ENCODE results near the gene ZNF773. TPM values are rescaled to one million over a fixed set of nuclear protein-coding genes. Genes with fewer than 3 reads are reported as not detected.
A peak's percentile ranks its signal among the peaks of the same experiment; 100 is the strongest.
"Not testable (repeated sequence)": the region's sequence is repeated elsewhere in the genome, so short reads cannot be mapped to it uniquely, and the experiment has no call there.

ZNF773 gene
- 4.7 TPM for polyA plus RNA-seq (2012; ENCODE audit: insufficient read depth, insufficient read length, low read depth)

- DNase-seq: peak; percentile 96
- H3K4me1 ChIP-seq, H3K9me3 ChIP-seq, H3K36me3 ChIP-seq, H3K27me3 ChIP-seq: not testable (repeated sequence)
- peak within 1 kb of the TSS; percentile 69 for H3K4me3 ChIP-seq (ENCODE audit: low read depth, low read length)
Measured at GRCh38 chr19:57499680-57500395, at the start of gene ZNF773. TSS of gene ZNF773 (plus strand) at chr19:57499938. CDS start at chr19:57500081, 143 bp downstream.

- no peak for TF ChIP-seq CTCF (IDR thresholded peaks at IDR 0.05; ENCODE audit: low read depth, low read length)
- no peaks in the 10 kb centered on the region for H3K27me3 ChIP-seq
- no peaks in the 10 kb centered on the region for H3K36me3 ChIP-seq
- no peaks in the 10 kb centered on the region for H3K9me3 ChIP-seq
- no peak overlapping the region for H3K4me3 ChIP-seq (ENCODE audit: low read depth, low read length)
- no peak for DNase-seq
- H3K4me1 ChIP-seq: no peaks in the 10 kb centered on the region
Measured at GRCh38 chr19:57452307-57452706, 47.4 kb upstream of the ZNF773 start.

DNA sequence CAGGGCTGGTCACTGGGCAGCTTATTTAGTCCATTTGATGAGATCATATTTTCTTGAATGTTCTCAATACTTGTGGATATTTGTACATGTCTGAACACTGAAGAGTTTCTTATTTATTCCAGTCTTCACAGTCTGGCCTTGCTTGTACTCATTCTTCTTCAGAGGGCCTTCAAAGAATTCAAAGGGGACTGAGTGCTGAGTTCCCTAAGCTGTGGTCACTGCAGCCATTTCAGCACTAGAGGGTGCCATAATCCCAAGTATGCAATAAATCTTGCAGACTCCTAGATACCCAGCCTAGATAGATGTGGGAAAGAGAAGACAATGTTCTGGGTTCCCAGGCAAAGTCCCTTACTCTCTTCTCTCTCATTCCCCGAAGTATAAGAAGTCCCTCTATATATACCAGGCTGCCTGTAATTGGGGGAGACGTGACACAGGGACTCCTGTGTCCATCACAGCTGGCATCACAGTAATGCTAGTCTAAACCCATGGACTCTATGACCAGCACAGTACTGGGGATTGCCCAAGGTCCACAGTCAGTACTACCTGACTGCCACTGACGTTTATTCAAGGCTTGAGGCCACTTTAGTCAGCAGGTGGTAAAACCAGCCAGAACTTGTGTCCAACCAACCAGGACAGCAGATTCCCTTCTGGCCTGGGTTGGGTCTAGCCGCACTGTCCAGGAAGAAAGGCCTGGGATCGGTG lies 33.9 kb upstream of the ZNF773 start:
- DNase-seq: peak; percentile 36
- Histone ChIP-seq H3K27me3 (no peaks in the 10 kb centered on the region), H3K9me3 (no peaks in the 10 kb centered on the region), H3K36me3 (no peaks in the 10 kb centered on the region; the same call in none of the 2 replicates), H3K4me1 (no peaks in the 10 kb centered on the region), H3K4me3 (ENCODE audit: low read depth, low read length) (no peak overlapping the region)
- TF ChIP-seq CTCF (IDR thresholded peaks at IDR 0.05; ENCODE audit: low read depth, low read length): peak; percentile 74

GRCh38 chr19:57466489-57466888 lies 33.2 kb upstream of the ZNF773 start:
- no peak for DNase-seq
- Histone ChIP-seq H3K4me1 (no peaks in the 10 kb centered on the region), H3K36me3 (no peaks in the 10 kb centered on the region; the same call in none of the 2 replicates), H3K9me3 (no peaks in the 10 kb centered on the region; the same call in 1 of the 2 replicates), H3K4me3 (ENCODE audit: low read depth, low read length) (no peak overlapping the region), H3K27me3 (no peaks in the 10 kb centered on the region)
- TF ChIP-seq CTCF (IDR thresholded peaks at IDR 0.05; ENCODE audit: low read depth, low read length): no peak

GRCh38 chr19:57473646-57474045 lies 26.1 kb upstream of the ZNF773 start:
- no peak for DNase-seq
- Histone ChIP-seq H3K4me1 (no peaks in the 10 kb centered on the region), H3K27me3 (no peaks in the 10 kb centered on the region), H3K9me3 (peaks cover 17% of the 10 kb centered on the region), H3K36me3 (peaks cover 43% of the 10 kb centered on the region), H3K4me3 (ENCODE audit: low read depth, low read length) (no peak overlapping the region)
- no peak for TF ChIP-seq CTCF (IDR thresholded peaks at IDR 0.05; ENCODE audit: low read depth, low read length)

GRCh38 chr19:57477191-57478008 lies 22.3 kb upstream of the ZNF773 start, which contains the start of gene ZNF772:
TSS of gene ZNF772 (minus strand) at chr19:57477566. CDS start at chr19:57477309, 257 bp downstream.
- H3K36me3 ChIP-seq: peaks cover 41% of the 10 kb centered on the region
- DNase-seq: peak; percentile 93

DNA sequence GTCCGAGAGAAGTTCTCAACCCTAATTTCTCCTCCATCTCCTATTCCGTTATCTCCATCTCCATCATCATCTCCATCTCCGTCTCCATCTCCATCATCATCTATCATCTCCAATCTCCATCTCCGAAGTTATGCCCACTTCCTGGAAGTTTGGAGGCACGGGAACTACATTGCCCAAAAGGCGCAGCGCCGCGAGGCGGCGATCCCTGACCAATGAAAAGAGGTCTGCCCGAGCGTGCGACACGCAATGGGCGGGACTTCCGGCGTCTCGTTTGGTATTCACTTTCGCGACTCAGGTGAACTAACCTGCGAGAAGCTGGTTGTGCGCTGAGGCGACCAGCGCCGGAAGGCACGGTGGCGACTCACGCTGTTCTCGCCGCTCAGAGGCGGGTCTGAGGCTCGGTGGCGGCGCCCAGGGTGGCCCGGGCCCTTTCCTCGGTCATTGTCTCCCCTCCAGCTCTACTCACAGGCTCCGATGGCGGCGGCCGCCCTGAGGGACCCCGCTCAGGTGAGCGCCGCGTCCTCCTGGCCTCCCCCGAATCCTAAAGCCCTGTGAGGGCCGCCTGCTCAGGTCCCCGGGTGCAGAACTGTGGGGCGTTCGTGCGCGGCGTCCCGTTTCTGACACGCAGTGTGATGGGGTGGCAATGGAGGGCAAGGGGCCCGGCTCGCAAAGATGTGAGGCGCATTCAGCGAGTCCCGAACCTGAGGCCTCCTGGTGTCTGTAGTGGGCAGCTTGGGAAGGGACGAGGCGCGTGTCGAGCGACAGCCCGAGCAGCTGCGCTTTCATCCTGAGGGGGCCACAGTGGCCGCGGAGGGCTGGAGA lies 12.1 kb upstream of the ZNF773 start, which contains the start of gene ZNF419:
Gene ZNF419, plus strand, starts transcription at position 274 of the 822 bp plus-strand sequence. Its CDS starts 201 bp downstream, at position 475.
- H3K4me3 ChIP-seq (ENCODE audit: low read depth, low read length): peak within 1 kb of the TSS; percentile 88
- H3K4me1 ChIP-seq, H3K27me3 ChIP-seq, H3K36me3 ChIP-seq, H3K9me3 ChIP-seq: not testable (repeated sequence)
- peak; percentile 87 for DNase-seq

More at GRCh38 chr19:57477191-57478008, 22.3 kb upstream of the ZNF773 start, which contains the start of gene ZNF772:
- Histone ChIP-seq H3K9me3 (peaks cover 17% of the 10 kb centered on the region; the same call in 1 of the 2 replicates), H3K4me1 (no peaks in the 10 kb centered on the region), H3K27me3 (no peaks in the 10 kb centered on the region), H3K4me3 (ENCODE audit: low read depth, low read length) (peak within 1 kb of the TSS; percentile 86)
- TF ChIP-seq CTCF (IDR thresholded peaks at IDR 0.05; ENCODE audit: low read depth, low read length): peak; percentile 62

GRCh38 chr19:57488299-57488644 lies 11.5 kb upstream of the ZNF773 start:
- DNase-seq, H3K4me1 ChIP-seq, H3K27me3 ChIP-seq, H3K9me3 ChIP-seq: not testable (repeated sequence)
- Histone ChIP-seq H3K36me3 (peaks cover 10% of the 10 kb centered on the region), H3K4me3 (ENCODE audit: low read depth, low read length) (peak overlapping the region; percentile 43)

All from BE2C (cell line).